DND-41 (cell line): ENCODE results near the gene FAAP24.

Source experiments
- EZH2 ChIP-seq: IDR thresholded peaks from 3 replicates; pipeline ENCODE4 v1.6.1; 2012; ENCODE audit warnings: borderline replicate concordance, low read depth, mild to moderate bottlenecking, moderate library complexity, low read length, inconsistent platforms; ENCODE audit not compliant: severe bottlenecking
- TF ChIP-seq, protein P1 (sequence below): IDR thresholded peaks from 2 replicates; pipeline ENCODE4 v1.5.1; 2012; ENCODE audit warnings: borderline replicate concordance, low read length, moderate library complexity, mild to moderate bottlenecking; ENCODE audit not compliant: poor library complexity, severe bottlenecking; ENCODE audit errors: extremely low read depth

DNA sequence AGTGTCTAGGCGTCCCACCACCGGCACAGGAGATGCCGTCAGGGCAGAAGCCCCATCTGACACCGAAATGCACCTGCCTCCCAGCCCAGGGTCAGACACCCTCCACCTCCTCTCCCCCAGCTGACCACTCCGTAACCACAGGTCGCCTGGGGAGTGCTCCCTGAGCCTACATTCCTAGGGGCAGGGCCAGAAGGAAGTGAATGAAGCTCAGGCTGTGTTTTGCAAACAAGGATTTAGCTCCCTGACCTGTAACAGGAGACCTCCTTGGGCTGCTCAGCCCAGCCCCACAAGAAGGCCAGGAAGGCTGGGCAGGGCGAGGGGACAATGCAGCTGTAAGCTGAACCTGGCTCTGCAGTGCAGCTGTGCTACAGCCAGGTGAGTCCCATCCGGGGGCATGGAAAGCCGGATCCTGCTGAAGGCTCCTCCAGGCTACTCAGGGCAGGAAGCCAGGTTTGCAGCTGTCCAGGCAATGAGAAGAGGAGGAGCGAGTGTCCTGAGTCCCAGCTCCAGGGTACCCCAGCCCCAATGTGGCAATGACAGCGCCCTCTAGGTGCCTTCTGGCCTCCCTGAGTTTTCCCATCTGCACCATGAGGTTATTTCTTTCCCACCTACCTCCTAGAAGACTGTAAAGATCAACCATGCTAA is 50.6 kb downstream of the FAAP24 start:
- TF ChIP-seq, protein P1, sequence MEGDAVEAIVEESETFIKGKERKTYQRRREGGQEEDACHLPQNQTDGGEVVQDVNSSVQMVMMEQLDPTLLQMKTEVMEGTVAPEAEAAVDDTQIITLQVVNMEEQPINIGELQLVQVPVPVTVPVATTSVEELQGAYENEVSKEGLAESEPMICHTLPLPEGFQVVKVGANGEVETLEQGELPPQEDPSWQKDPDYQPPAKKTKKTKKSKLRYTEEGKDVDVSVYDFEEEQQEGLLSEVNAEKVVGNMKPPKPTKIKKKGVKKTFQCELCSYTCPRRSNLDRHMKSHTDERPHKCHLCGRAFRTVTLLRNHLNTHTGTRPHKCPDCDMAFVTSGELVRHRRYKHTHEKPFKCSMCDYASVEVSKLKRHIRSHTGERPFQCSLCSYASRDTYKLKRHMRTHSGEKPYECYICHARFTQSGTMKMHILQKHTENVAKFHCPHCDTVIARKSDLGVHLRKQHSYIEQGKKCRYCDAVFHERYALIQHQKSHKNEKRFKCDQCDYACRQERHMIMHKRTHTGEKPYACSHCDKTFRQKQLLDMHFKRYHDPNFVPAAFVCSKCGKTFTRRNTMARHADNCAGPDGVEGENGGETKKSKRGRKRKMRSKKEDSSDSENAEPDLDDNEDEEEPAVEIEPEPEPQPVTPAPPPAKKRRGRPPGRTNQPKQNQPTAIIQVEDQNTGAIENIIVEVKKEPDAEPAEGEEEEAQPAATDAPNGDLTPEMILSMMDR = no peak
- TF ChIP-seq EZH2 = no peak
